Hepatocyte (in vitro differentiated cells): ENCODE measurements around the gene ADAMTS2.

Experiments
- EZH2phosphoT487 ChIP-seq: fragments of 200-600 bp; sonication (generic); IDR thresholded peaks from one replicate; pipeline ENCODE4 v1.6.1; 2018; ENCODE audit warnings: antibody characterized with exemption, mild to moderate bottlenecking, low read depth, moderate library complexity; ENCODE audit not compliant: unreplicated experiment, severe bottlenecking
- TF ChIP-seq, protein P1 (sequence below): fragments of 200-600 bp; sonication (generic); IDR thresholded peaks from 2 replicates; pipeline ENCODE4 v1.5.1; 2016; ENCODE audit warnings: antibody characterized with exemption, mild to moderate bottlenecking; ENCODE audit not compliant: poor library complexity

- TF ChIP-seq, protein P1, sequence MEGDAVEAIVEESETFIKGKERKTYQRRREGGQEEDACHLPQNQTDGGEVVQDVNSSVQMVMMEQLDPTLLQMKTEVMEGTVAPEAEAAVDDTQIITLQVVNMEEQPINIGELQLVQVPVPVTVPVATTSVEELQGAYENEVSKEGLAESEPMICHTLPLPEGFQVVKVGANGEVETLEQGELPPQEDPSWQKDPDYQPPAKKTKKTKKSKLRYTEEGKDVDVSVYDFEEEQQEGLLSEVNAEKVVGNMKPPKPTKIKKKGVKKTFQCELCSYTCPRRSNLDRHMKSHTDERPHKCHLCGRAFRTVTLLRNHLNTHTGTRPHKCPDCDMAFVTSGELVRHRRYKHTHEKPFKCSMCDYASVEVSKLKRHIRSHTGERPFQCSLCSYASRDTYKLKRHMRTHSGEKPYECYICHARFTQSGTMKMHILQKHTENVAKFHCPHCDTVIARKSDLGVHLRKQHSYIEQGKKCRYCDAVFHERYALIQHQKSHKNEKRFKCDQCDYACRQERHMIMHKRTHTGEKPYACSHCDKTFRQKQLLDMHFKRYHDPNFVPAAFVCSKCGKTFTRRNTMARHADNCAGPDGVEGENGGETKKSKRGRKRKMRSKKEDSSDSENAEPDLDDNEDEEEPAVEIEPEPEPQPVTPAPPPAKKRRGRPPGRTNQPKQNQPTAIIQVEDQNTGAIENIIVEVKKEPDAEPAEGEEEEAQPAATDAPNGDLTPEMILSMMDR, result no peak
- no peak for TF ChIP-seq EZH2phosphoT487
Measured at GRCh38 chr5:179254638-179255271, 90.5 kb downstream of the ADAMTS2 start.
